H9 (cell line): ENCODE measurements around the gene DCTN2. TPM values are rescaled to one million over a fixed set of nuclear protein-coding genes. Genes with fewer than 3 reads are reported as not detected.
"Not testable (repeated sequence)": the region's sequence is repeated elsewhere in the genome, so short reads cannot be mapped to it uniquely, and the experiment has no call there.

ENCODE experiments used
- DNase-seq: peaks from one replicate; pipeline ENCODE4 v3.0.0-alpha.2; 2017
- H2AFZ ChIP-seq: one replicate; pipeline ENCODE4 v1.6.1; 2013; ENCODE audit warnings: mild to moderate bottlenecking, low read length, control low read depth, moderate library complexity
- H2AK5ac ChIP-seq: 2 replicates; pipeline ENCODE4 v1.6.1; 2013; ENCODE audit warnings: low read length, control low read depth, mixed read lengths; ENCODE audit not compliant: insufficient read length
- H2BK120ac ChIP-seq: one replicate; pipeline ENCODE4 v1.6.1; 2013; ENCODE audit warnings: low read depth, mild to moderate bottlenecking, low read length, control low read depth, inconsistent platforms; ENCODE audit not compliant: poor library complexity, severe bottlenecking
- H2BK12ac ChIP-seq: 2 replicates; pipeline ENCODE4 v1.6.1; 2013; ENCODE audit warnings: low read length, control low read depth, mixed read lengths, low read depth; ENCODE audit not compliant: insufficient read length
- H2BK15ac ChIP-seq: 2 replicates; pipeline ENCODE4 v1.6.1; 2013; ENCODE audit warnings: low read depth, low read length, control low read depth
- H2BK20ac ChIP-seq: one replicate; pipeline ENCODE4 v1.6.1; 2013; ENCODE audit warnings: low read depth, mild to moderate bottlenecking, low read length, control low read depth, inconsistent platforms; ENCODE audit not compliant: poor library complexity, severe bottlenecking
- H2BK5ac ChIP-seq: 2 replicates; pipeline ENCODE4 v1.6.1; 2013; ENCODE audit warnings: low read length, control low read depth, mixed read lengths; ENCODE audit not compliant: insufficient read length
- H3K14ac ChIP-seq: 2 replicates; pipeline ENCODE4 v1.6.1; 2013; ENCODE audit warnings: low read length, control low read depth; ENCODE audit not compliant: insufficient read depth
- H3K18ac ChIP-seq: 2 replicates; pipeline ENCODE4 v1.6.1; 2013; ENCODE audit warnings: low read depth, mild to moderate bottlenecking, mixed read lengths, low read length, control low read depth; ENCODE audit not compliant: insufficient read length
- H3K23ac ChIP-seq: 2 replicates; pipeline ENCODE4 v1.6.1; 2013; ENCODE audit warnings: low read length, control low read depth, mixed read lengths, low read depth; ENCODE audit not compliant: insufficient read length
- H3K23me2 ChIP-seq: 2 replicates; pipeline ENCODE4 v1.6.1; 2013; ENCODE audit warnings: low read depth, mild to moderate bottlenecking, mixed read lengths, low read length, control low read depth; ENCODE audit not compliant: insufficient read length, poor library complexity, severe bottlenecking
- H3K27ac ChIP-seq: 2 replicates; pipeline ENCODE4 v1.5.1; 2013; ENCODE audit warnings: low read length, control low read depth, mixed read lengths, low read depth; ENCODE audit not compliant: insufficient read length
- H3K27me3 ChIP-seq: 2 replicates; pipeline ENCODE4 v1.6.1; 2013; ENCODE audit warnings: low read length, control low read depth, inconsistent platforms; ENCODE audit not compliant: insufficient read depth
- H3K4ac ChIP-seq: 2 replicates; pipeline ENCODE4 v1.6.1; 2013; ENCODE audit warnings: low read depth, mild to moderate bottlenecking, control low read depth, inconsistent platforms, low read length, moderate library complexity
- H3K4me1 ChIP-seq: 2 replicates; pipeline ENCODE4 v1.6.1; 2013; ENCODE audit warnings: low read length, control low read depth, inconsistent platforms; ENCODE audit not compliant: insufficient read depth
- H3K4me2 ChIP-seq: 2 replicates; pipeline ENCODE4 v1.6.1; 2013; ENCODE audit warnings: low read length, control low read depth, mixed read lengths; ENCODE audit not compliant: insufficient read length, insufficient read depth
- H3K56ac ChIP-seq: 2 replicates; pipeline ENCODE4 v1.6.1; 2013; ENCODE audit warnings: low read depth, mild to moderate bottlenecking, mixed read lengths, low read length, control low read depth; ENCODE audit not compliant: insufficient read length
- H3K79me1 ChIP-seq: 2 replicates; pipeline ENCODE4 v1.6.1; 2013; ENCODE audit warnings: low read depth, mild to moderate bottlenecking, moderate library complexity, low read length, control low read depth, inconsistent platforms; ENCODE audit not compliant: insufficient read depth, poor library complexity, severe bottlenecking
- H3K79me2 ChIP-seq: 2 replicates; pipeline ENCODE4 v1.6.1; 2013; ENCODE audit warnings: low read length, control low read depth, inconsistent platforms; ENCODE audit not compliant: insufficient read depth
- H3K9ac ChIP-seq: 2 replicates; pipeline ENCODE4 v1.6.1; 2013; ENCODE audit warnings: low read length, control low read depth, mixed read lengths; ENCODE audit not compliant: insufficient read length; ENCODE audit errors: extremely low read depth
- H3K9me3 ChIP-seq: one replicate; pipeline ENCODE4 v1.6.1; 2013; ENCODE audit warnings: low read depth, low read length, inconsistent platforms; ENCODE audit not compliant: control insufficient read depth
- H3T11ph ChIP-seq: one replicate; pipeline ENCODE4 v1.6.1; 2013; ENCODE audit warnings: mild to moderate bottlenecking, low read length, control low read depth, inconsistent platforms
- H4K20me1 ChIP-seq: one replicate; pipeline ENCODE4 v1.6.1; 2013; ENCODE audit not compliant: control insufficient read depth, insufficient read length, insufficient read depth
- H4K5ac ChIP-seq: 2 replicates; pipeline ENCODE4 v1.6.1; 2013; ENCODE audit warnings: low read depth, mild to moderate bottlenecking, mixed read lengths, low read length, control low read depth; ENCODE audit not compliant: insufficient read length
- H4K8ac ChIP-seq: replicated peaks from 2 replicates; pipeline ENCODE4 v1.6.1; 2013; ENCODE audit warnings: low read length, control low read depth, mixed read lengths, low read depth; ENCODE audit not compliant: insufficient read length
- H4K91ac ChIP-seq: 2 replicates; pipeline ENCODE4 v1.6.1; 2013; ENCODE audit warnings: low read depth, mild to moderate bottlenecking, moderate library complexity, mixed read lengths, low read length, control low read depth; ENCODE audit not compliant: insufficient read length
- H3K27ac Mint-ChIP-seq, 3 experiments: 2 replicates in 2 of 3; 3 replicates in 1 of 3; pipeline ENCODE4 v1.8.0; 2020 to 2021; ENCODE audit warnings: mixed read lengths in 3 of 3, mild to moderate bottlenecking in 1 of 3, moderate library complexity in 1 of 3
- H3K27me3 Mint-ChIP-seq: 2 replicates; pipeline ENCODE4 v1.8.0; 2021; ENCODE audit warnings: low read depth, mild to moderate bottlenecking, moderate library complexity, mixed read lengths
- H3K36me3 Mint-ChIP-seq, 3 experiments: 2 replicates in 2 of 3; 3 replicates in 1 of 3; pipeline ENCODE4 v1.8.0; 2020 to 2021; ENCODE audit warnings: low read depth in 3 of 3, mixed read lengths in 3 of 3; ENCODE audit not compliant: insufficient read depth in 1 of 3
- H3K4me1 Mint-ChIP-seq, 2 experiments: 2 replicates each; pipeline ENCODE4 v1.8.0; 2020; ENCODE audit warnings: mixed read lengths in 2 of 2
- H3K4me3 Mint-ChIP-seq, 2 experiments: 2 replicates in 1 of 2; 3 replicates in 1 of 2; pipeline ENCODE4 v1.8.0; 2020 to 2021; ENCODE audit warnings: mild to moderate bottlenecking in 2 of 2, mixed read lengths in 2 of 2, moderate library complexity in 1 of 2
- H3K9me3 Mint-ChIP-seq, 2 experiments: 2 replicates in 1 of 2; 3 replicates in 1 of 2; pipeline ENCODE4 v1.8.0; 2020; ENCODE audit warnings: mild to moderate bottlenecking in 2 of 2, mixed read lengths in 2 of 2, moderate library complexity in 1 of 2
- WGBS: extraction: QIAGEN DNeasy Blood & Tissue Kit; methylation state at CpG from one replicate; pipeline ENCODE4 v1.1.7; 2013; ENCODE audit warnings: missing lambda C conversion rate, low lambda C conversion rate, mixed read lengths; ENCODE audit not compliant: insufficient read length; ENCODE audit errors: extremely low coverage; 5-methylcytosine and 5-hydroxymethylcytosine counted together
- total RNA-seq: library from RNA; stranded (reverse); gene quantifications from 2 replicates; pipeline ENCODE4 v1.2.1, GENCODE V29; 2021
- TF ChIP-seq, protein P1 (sequence below): fragments of 200-600 bp; sonication (generic); conservative IDR thresholded peaks from 3 replicates; pipeline ENCODE4 v1.8.0; 2021; ENCODE audit warnings: antibody characterized with exemption, mild to moderate bottlenecking

DCTN2 gene
- total RNA-seq, 1 experiment from 2014 or later, result 97.7 TPM

DNA sequence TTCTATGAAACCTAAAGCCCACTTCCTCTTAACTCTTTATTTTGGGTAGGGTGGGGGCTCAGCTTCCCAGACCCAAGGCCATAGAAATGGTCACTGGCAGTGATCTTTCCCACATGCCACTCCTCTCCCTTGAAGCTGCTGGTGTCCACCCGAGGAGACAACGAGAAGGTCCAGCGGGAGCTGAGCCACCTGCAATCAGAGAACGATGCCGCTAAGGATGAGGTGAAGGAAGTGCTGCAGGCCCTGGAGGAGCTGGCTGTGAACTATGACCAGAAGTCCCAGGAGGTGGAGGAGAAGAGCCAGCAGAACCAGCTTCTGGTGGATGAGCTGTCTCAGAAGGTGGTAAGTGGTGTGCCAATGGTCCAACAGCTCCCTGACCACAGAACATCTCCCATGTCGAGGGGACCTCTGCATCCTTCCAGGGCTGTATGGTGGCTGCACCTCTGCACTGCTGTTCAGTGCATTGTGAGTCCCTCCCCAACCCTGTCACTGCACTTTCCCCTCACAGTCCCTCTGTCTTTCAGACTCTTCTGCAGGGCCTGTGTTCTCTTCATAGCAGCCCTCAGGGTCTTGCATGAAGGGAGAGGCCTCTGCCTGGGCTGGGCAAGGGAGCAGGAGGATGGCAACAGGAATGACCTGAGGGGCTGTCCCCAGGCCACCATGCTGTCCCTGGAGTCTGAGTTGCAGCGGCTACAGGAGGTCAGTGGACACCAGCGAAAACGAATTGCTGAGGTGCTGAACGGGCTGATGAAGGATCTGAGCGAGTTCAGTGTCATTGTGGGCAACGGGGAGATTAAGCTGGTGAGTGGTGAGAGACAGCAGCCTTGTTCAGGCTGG is 25.2 kb upstream of the DCTN2 start:
- no peak overlapping the region for H3K4ac ChIP-seq
- H2BK15ac ChIP-seq, result no peak overlapping the region
- no peaks in the 10 kb centered on the region for H3K27me3 ChIP-seq
- H3K56ac ChIP-seq, result no peak overlapping the region
- no peak overlapping the region for H3T11ph ChIP-seq
- peaks cover 48 to 78% (median 74%) of the 10 kb centered on the region in 3 experiments for H3K36me3 Mint-ChIP-seq
- TF ChIP-seq, protein P1, sequence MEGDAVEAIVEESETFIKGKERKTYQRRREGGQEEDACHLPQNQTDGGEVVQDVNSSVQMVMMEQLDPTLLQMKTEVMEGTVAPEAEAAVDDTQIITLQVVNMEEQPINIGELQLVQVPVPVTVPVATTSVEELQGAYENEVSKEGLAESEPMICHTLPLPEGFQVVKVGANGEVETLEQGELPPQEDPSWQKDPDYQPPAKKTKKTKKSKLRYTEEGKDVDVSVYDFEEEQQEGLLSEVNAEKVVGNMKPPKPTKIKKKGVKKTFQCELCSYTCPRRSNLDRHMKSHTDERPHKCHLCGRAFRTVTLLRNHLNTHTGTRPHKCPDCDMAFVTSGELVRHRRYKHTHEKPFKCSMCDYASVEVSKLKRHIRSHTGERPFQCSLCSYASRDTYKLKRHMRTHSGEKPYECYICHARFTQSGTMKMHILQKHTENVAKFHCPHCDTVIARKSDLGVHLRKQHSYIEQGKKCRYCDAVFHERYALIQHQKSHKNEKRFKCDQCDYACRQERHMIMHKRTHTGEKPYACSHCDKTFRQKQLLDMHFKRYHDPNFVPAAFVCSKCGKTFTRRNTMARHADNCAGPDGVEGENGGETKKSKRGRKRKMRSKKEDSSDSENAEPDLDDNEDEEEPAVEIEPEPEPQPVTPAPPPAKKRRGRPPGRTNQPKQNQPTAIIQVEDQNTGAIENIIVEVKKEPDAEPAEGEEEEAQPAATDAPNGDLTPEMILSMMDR, result no peak
- no peak overlapping the region for H3K18ac ChIP-seq
- peak overlapping the region in 1 of 3 experiments; percentile 49; a peak in 2 of 7 replicates for H3K27ac Mint-ChIP-seq
- H2AFZ ChIP-seq, result no peak overlapping the region
- H3K9ac ChIP-seq, result no peak overlapping the region
- no peaks in the 10 kb centered on the region; the same call in 1 of the 2 replicates for H3K27me3 Mint-ChIP-seq
- H3K14ac ChIP-seq, result no peak overlapping the region
- H3K27ac ChIP-seq, result no peak overlapping the region
- H3K4me2 ChIP-seq, result no peak overlapping the region
- no peaks in the 10 kb centered on the region for H3K4me1 ChIP-seq
- 0 out of 2 replicates have a peak, but pooled peaks cover 2% of the 10 kb centered on the region for H3K79me2 ChIP-seq
- no peaks in the 10 kb centered on the region for H3K9me3 ChIP-seq
- H2BK120ac ChIP-seq, result no peak overlapping the region
- no peak overlapping the region for H4K5ac ChIP-seq
- no peak overlapping the region for H3K23ac ChIP-seq
- no peaks in the 10 kb centered on the region for H3K9me3 Mint-ChIP-seq
- H2BK12ac ChIP-seq, result no peak overlapping the region
- no peak overlapping the region for H2BK5ac ChIP-seq
- no peak for DNase-seq
- H3K79me1 ChIP-seq, result no peaks in the 10 kb centered on the region
- no peak overlapping the region for H4K8ac ChIP-seq
- H3K4me3 Mint-ChIP-seq, result no peak overlapping the region
- H4K20me1 ChIP-seq, result no peaks in the 10 kb centered on the region
- no peak overlapping the region for H2AK5ac ChIP-seq
- H4K91ac ChIP-seq, result no peak overlapping the region
- no peak overlapping the region for H2BK20ac ChIP-seq
- no CpG with 5 or more reads among the region's 12 CpGs for WGBS
- no peaks in the 10 kb centered on the region for H3K4me1 Mint-ChIP-seq
- peaks cover under 1% of the 10 kb centered on the region for H3K23me2 ChIP-seq

DNA sequence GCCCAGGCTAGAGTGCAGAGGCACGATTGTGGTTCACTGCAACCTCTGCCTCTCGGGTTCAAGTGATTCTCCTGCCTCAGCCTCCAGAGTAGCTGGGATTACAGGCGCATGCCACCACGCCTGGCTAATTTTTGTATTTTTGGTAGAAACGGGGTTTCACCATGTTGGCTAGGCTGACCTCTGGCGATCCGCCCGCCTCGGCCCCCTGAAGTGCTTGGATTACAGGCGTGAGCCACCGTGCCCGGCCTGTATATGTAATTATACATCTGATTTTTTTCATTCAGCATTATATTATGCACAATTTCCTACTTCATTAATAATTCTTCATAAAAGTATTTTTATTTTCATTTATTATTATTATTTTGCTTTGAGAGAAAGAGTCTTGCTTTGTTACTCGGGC is 23.4 kb upstream of the DCTN2 start:
- not testable (repeated sequence) for H3K27ac ChIP-seq, H4K20me1 ChIP-seq, H3K14ac ChIP-seq, H3K18ac ChIP-seq, H4K5ac ChIP-seq, H2BK120ac ChIP-seq, H2AK5ac ChIP-seq, H3K79me2 ChIP-seq, H4K8ac ChIP-seq, H4K91ac ChIP-seq, H3K9me3 ChIP-seq, H3K56ac ChIP-seq, H3K23ac ChIP-seq, H3K9me3 Mint-ChIP-seq, H3K23me2 ChIP-seq, H2AFZ ChIP-seq, H2BK15ac ChIP-seq, H3K27me3 Mint-ChIP-seq, H3K79me1 ChIP-seq, H2BK5ac ChIP-seq, DNase-seq, H3K27ac Mint-ChIP-seq, H3K4me2 ChIP-seq, H3K4me3 Mint-ChIP-seq, H3K4ac ChIP-seq, H2BK12ac ChIP-seq, H3K4me1 Mint-ChIP-seq, H3K4me1 ChIP-seq, H3T11ph ChIP-seq, H2BK20ac ChIP-seq, H3K27me3 ChIP-seq, H3K9ac ChIP-seq
- peaks cover 36 to 63% (median 59%) of the 10 kb centered on the region in 3 experiments for H3K36me3 Mint-ChIP-seq
- WGBS, result no CpG with 5 or more reads among the region's 13 CpGs
